SK-N-MC (cell line): Measurements from ENCODE around the gene PHF12.

Experiments
- EZH2 ChIP-seq: fragments of 200-600 bp; sonication (generic); IDR thresholded peaks from one replicate; pipeline ENCODE4 v1.6.1; 2017; ENCODE audit warnings: antibody characterized with exemption
- FOXP2 ChIP-seq: optimal IDR thresholded peaks from 2 replicates; pipeline ENCODE3; 2011; ENCODE audit warnings: mild to moderate bottlenecking, moderate library complexity; ENCODE audit not compliant: insufficient read depth; ENCODE audit errors: extremely low read length, control extremely low read depth

GRCh38 chr17:28975031-28975430, 23.7 kb upstream of the PHF12 start:
- no peak for TF ChIP-seq EZH2
- no peak for TF ChIP-seq FOXP2
